Right lobe of liver (tissue), 4 donors: ENCODE results near the gene CNTN5.

Experiments used
- POLR2A ChIP-seq: fragments of 450-650 bp; IDR thresholded peaks from one replicate; pipeline ENCODE4 v1.6.1; 2017; ENCODE audit warnings: antibody characterized with exemption, mild to moderate bottlenecking
- TF ChIP-seq, protein P1 (sequence below), 4 donors: fragments of 200-600 bp in 3 of 4; fragments of 450-650 bp in 1 of 4; IDR thresholded peaks; one replicate each; pipeline versions ENCODE4 v1.5.1 to v1.8.0; 2016 to 2022; ENCODE audit warnings: antibody characterized with exemption in 4 of 4, mild to moderate bottlenecking in 2 of 4
- donor health status: DM: no; HTN: no; CAD: no.
- donor health status: DM: no; HTN: no; CAD: no.
- donor health status: DM: no; HTN: yes; CAD: no.

DNA sequence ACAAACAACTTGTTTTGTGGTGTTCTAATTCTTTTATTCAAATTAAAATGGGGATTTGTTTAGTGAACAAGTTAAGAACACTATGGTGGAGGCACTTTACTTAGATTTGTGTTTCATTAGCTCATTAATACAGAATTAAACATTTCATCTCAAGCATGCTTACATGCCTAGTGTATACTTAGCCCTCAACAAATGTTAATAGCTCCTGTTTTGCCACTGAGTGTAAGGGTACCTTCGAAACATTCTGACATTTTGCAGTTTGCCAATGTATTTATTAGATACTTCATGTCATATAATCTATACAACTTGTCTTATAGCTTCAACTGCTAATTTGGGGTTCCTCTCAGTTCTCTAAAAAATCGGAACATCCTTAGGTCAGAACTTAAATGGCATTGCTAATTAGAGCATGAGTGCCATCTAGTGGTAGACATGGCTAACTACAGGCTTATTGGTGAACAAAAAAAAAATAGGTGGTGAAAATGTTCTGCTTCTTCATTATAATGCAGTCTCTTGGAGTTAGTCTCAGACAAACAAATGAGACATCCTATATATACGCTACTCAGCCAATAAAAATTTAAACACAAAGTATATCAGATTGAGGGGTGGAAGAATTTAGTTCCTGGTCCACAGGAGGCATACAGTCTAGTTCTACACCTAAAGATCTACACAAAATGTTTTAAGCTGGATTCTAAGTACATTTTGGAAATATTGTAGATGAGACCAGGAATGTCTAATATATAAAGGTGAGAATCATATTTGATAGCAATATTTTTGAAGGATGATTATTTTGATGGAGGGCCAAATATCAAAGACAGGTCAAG, 4.9 kb upstream of the CNTN5 start:
- no peak for TF ChIP-seq POLR2A
- TF ChIP-seq, protein P1, sequence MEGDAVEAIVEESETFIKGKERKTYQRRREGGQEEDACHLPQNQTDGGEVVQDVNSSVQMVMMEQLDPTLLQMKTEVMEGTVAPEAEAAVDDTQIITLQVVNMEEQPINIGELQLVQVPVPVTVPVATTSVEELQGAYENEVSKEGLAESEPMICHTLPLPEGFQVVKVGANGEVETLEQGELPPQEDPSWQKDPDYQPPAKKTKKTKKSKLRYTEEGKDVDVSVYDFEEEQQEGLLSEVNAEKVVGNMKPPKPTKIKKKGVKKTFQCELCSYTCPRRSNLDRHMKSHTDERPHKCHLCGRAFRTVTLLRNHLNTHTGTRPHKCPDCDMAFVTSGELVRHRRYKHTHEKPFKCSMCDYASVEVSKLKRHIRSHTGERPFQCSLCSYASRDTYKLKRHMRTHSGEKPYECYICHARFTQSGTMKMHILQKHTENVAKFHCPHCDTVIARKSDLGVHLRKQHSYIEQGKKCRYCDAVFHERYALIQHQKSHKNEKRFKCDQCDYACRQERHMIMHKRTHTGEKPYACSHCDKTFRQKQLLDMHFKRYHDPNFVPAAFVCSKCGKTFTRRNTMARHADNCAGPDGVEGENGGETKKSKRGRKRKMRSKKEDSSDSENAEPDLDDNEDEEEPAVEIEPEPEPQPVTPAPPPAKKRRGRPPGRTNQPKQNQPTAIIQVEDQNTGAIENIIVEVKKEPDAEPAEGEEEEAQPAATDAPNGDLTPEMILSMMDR (IDR thresholded peaks at IDR 0.05): peak; percentile 70 to 93 (median 90)
